Activated T-helper 2 cell treated with anti-CD3 and anti-CD28 coated beads, Interferon-gamma antibody, Interleukin-2, Interleukin-4, amounts not matched to agents 10 μg/mL and 5 μg/mL and 100 μg/mL, durations not matched to agents 14 hours and 24 hours and 36 hours (primary cell): Measurements from ENCODE around the gene SORCS1. TPM values are rescaled to one million over a fixed set of nuclear protein-coding genes. Genes with fewer than 3 reads are reported as not detected.

Experiments
- DNase-seq: peaks from one replicate; pipeline ENCODE4 v3.0.0; 2021; ENCODE audit warnings: low spot score
- H3K27ac Mint-ChIP-seq: one replicate; pipeline ENCODE4 v1.8.0; 2021; ENCODE audit warnings: mixed read lengths
- H3K27me3 Mint-ChIP-seq: one replicate; pipeline ENCODE4 v1.8.0; 2021; ENCODE audit warnings: low read depth, mixed read lengths
- H3K36me3 Mint-ChIP-seq: one replicate; pipeline ENCODE4 v1.8.0; 2021; ENCODE audit warnings: low read depth, mixed read lengths
- H3K4me1 Mint-ChIP-seq: one replicate; pipeline ENCODE4 v1.8.0; 2021; ENCODE audit warnings: low read depth, mixed read lengths
- H3K4me3 Mint-ChIP-seq: one replicate; pipeline ENCODE4 v1.8.0; 2021; ENCODE audit warnings: low read depth, mild to moderate bottlenecking, moderate library complexity, mixed read lengths
- H3K9me3 Mint-ChIP-seq: one replicate; pipeline ENCODE4 v1.8.0; 2021; ENCODE audit warnings: mixed read lengths
- intact Hi-C: fragments of 100-400 bp; cut with micrococcal nuclease; formaldehyde crosslinking; loops from one replicate; pipeline ENCODE4 v1.15.1; 2023
- total RNA-seq: library from RNA; stranded (reverse); gene quantifications from 2 replicates; pipeline ENCODE4 v1.2.3, GENCODE V29; 2022

Gene SORCS1
- total RNA-seq, 1 donor from 2014 or later: 0.09 TPM

GRCh38 chr10:107148906-107149305 is 15.6 kb downstream of the SORCS1 start:
- no peaks in the 10 kb centered on the region for H3K4me1 Mint-ChIP-seq
- no peak overlapping the region for H3K4me3 Mint-ChIP-seq
- H3K27me3 Mint-ChIP-seq: no peaks in the 10 kb centered on the region
- intact Hi-C loops: no loop called here
- H3K9me3 Mint-ChIP-seq: peaks cover 41% of the 10 kb centered on the region
- H3K36me3 Mint-ChIP-seq: no peaks in the 10 kb centered on the region
- H3K27ac Mint-ChIP-seq: no peak overlapping the region
- no peak for DNase-seq

GRCh38 chr10:107144490-107144889 is 20.0 kb downstream of the SORCS1 start:
- no peaks in the 10 kb centered on the region for H3K27me3 Mint-ChIP-seq
- peaks cover 10% of the 10 kb centered on the region for H3K9me3 Mint-ChIP-seq
- intact Hi-C loops: no loop called here

GRCh38 chr10:107141524-107142061 is 22.9 kb downstream of the SORCS1 start:
- no peaks in the 10 kb centered on the region for H3K27me3 Mint-ChIP-seq
- no peaks in the 10 kb centered on the region for H3K4me1 Mint-ChIP-seq
- peaks cover 5% of the 10 kb centered on the region for H3K9me3 Mint-ChIP-seq
- H3K27ac Mint-ChIP-seq: no peak overlapping the region
- no peaks in the 10 kb centered on the region for H3K36me3 Mint-ChIP-seq
- H3K4me3 Mint-ChIP-seq: no peak overlapping the region
- no peak for DNase-seq
- intact Hi-C loops: no loop called here

More at GRCh38 chr10:107144490-107144889, 20.0 kb downstream of the SORCS1 start:
- H3K36me3 Mint-ChIP-seq: no peaks in the 10 kb centered on the region
- no peak for DNase-seq
- no peaks in the 10 kb centered on the region for H3K4me1 Mint-ChIP-seq
- no peak overlapping the region for H3K27ac Mint-ChIP-seq
- no peak overlapping the region for H3K4me3 Mint-ChIP-seq

- Mint-ChIP-seq H3K4me1 (no peaks in the 10 kb centered on the region), H3K27ac (no peak overlapping the region), H3K36me3 (no peaks in the 10 kb centered on the region), H3K4me3 (no peak overlapping the region), H3K27me3 (no peaks in the 10 kb centered on the region), H3K9me3 (peaks cover 5% of the 10 kb centered on the region)
- intact Hi-C loops: no loop called here
- DNase-seq: no peak
Measured at GRCh38 chr10:107139237-107139636, 25.3 kb downstream of the SORCS1 start.

GRCh38 chr10:107133656-107134055 is 30.9 kb downstream of the SORCS1 start:
- Mint-ChIP-seq H3K27me3 (no peaks in the 10 kb centered on the region), H3K27ac (no peak overlapping the region), H3K36me3 (no peaks in the 10 kb centered on the region), H3K9me3 (peaks cover 22% of the 10 kb centered on the region), H3K4me3 (no peak overlapping the region), H3K4me1 (no peaks in the 10 kb centered on the region)
- intact Hi-C loops: no loop called here
- DNase-seq: no peak

- no peak for DNase-seq
- Mint-ChIP-seq H3K27ac (no peak overlapping the region), H3K36me3 (no peaks in the 10 kb centered on the region), H3K9me3 (peaks cover 22% of the 10 kb centered on the region), H3K4me3 (no peak overlapping the region), H3K4me1 (no peaks in the 10 kb centered on the region), H3K27me3 (no peaks in the 10 kb centered on the region)
- intact Hi-C loops: no loop called here
Measured at GRCh38 chr10:107129000-107129399, 35.5 kb downstream of the SORCS1 start.

- Mint-ChIP-seq H3K27me3 (no peaks in the 10 kb centered on the region), H3K9me3 (peaks cover 22% of the 10 kb centered on the region), H3K27ac (no peak overlapping the region), H3K4me1 (no peaks in the 10 kb centered on the region), H3K4me3 (no peak overlapping the region), H3K36me3 (no peaks in the 10 kb centered on the region)
- intact Hi-C loops: no loop called here
- no peak for DNase-seq
Measured at GRCh38 chr10:107126512-107127065, 37.9 kb downstream of the SORCS1 start.

GRCh38 chr10:107122703-107123102 is 41.8 kb downstream of the SORCS1 start:
- Mint-ChIP-seq H3K36me3 (no peaks in the 10 kb centered on the region), H3K27ac (no peak overlapping the region), H3K4me1 (no peaks in the 10 kb centered on the region), H3K4me3 (no peak overlapping the region), H3K27me3 (no peaks in the 10 kb centered on the region), H3K9me3 (peaks cover 4% of the 10 kb centered on the region)
- intact Hi-C loops: no loop called here
- no peak for DNase-seq

GRCh38 chr10:107118866-107119265 is 45.6 kb downstream of the SORCS1 start:
- no peaks in the 10 kb centered on the region for H3K4me1 Mint-ChIP-seq
- no peaks in the 10 kb centered on the region for H3K36me3 Mint-ChIP-seq
- DNase-seq: no peak
- H3K27me3 Mint-ChIP-seq: no peaks in the 10 kb centered on the region
- H3K27ac Mint-ChIP-seq: no peak overlapping the region
- no peak overlapping the region for H3K4me3 Mint-ChIP-seq
- peaks cover 6% of the 10 kb centered on the region for H3K9me3 Mint-ChIP-seq
- intact Hi-C loops: no loop called here

GRCh38 chr10:107104026-107104652 is 60.4 kb downstream of the SORCS1 start:
- H3K27me3 Mint-ChIP-seq: no peaks in the 10 kb centered on the region
- H3K27ac Mint-ChIP-seq: no peak overlapping the region
- H3K4me3 Mint-ChIP-seq: no peak overlapping the region
- no peaks in the 10 kb centered on the region for H3K4me1 Mint-ChIP-seq
- peaks cover 16% of the 10 kb centered on the region for H3K9me3 Mint-ChIP-seq
- intact Hi-C loops: no loop called here
- H3K36me3 Mint-ChIP-seq: no peaks in the 10 kb centered on the region
- no peak for DNase-seq

- Mint-ChIP-seq H3K9me3 (peaks cover 11% of the 10 kb centered on the region), H3K36me3 (no peaks in the 10 kb centered on the region), H3K27ac (no peak overlapping the region), H3K27me3 (no peaks in the 10 kb centered on the region), H3K4me1 (no peaks in the 10 kb centered on the region), H3K4me3 (no peak overlapping the region)
- no peak for DNase-seq
- intact Hi-C loops: no loop called here
Measured at GRCh38 chr10:107103174-107104025, 61.1 kb downstream of the SORCS1 start.

- intact Hi-C loops: no loop called here
- Mint-ChIP-seq H3K4me3 (no peak overlapping the region), H3K27ac (no peak overlapping the region), H3K9me3 (peaks cover 5% of the 10 kb centered on the region), H3K4me1 (no peaks in the 10 kb centered on the region), H3K36me3 (no peaks in the 10 kb centered on the region), H3K27me3 (no peaks in the 10 kb centered on the region)
- DNase-seq: no peak
Measured at GRCh38 chr10:107098326-107098725, 66.2 kb downstream of the SORCS1 start.
